HS-27A (cell line): Measurements from ENCODE around the gene HMX3.

ENCODE experiments used
- DNase-seq: peaks from one replicate; pipeline ENCODE4 v3.0.0-alpha.2; 2012; ENCODE audit warnings: low read depth, missing footprints

HMX3 gene

GRCh38 chr10:123135415-123136141 lies at the start of gene HMX3:
Gene HMX3 (plus strand): TSS chr10:123135970. CDS start chr10:123136051, 81 bp downstream.
- DNase-seq: no peak

DNA sequence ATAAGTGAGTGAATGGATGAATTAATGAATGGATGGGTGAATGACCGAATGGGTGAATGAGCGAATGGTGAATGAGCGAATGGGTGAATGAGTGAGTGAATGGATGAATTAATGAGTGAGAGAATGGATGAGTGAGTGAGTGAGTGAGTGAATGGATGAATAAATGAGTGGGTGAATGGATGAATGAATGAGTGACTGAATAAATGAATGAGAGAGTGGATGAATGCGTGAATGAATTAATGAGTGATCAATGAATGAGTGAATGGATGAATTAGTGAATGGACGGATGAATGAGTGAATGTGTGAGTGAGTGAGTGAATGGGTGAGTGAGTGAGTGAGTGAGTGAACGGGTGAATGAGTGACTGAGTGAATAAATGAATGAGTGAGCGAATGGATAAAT lies 49.5 kb upstream of the HMX3 start:
- DNase-seq: no peak

- DNase-seq: no peak
Measured at GRCh38 chr10:123087348-123087747, 48.4 kb upstream of the HMX3 start.

- DNase-seq: no peak
Measured at GRCh38 chr10:123087786-123088185, 48.0 kb upstream of the HMX3 start.

- no peak for DNase-seq
Measured at GRCh38 chr10:123092635-123093414, 42.9 kb upstream of the HMX3 start.

DNA sequence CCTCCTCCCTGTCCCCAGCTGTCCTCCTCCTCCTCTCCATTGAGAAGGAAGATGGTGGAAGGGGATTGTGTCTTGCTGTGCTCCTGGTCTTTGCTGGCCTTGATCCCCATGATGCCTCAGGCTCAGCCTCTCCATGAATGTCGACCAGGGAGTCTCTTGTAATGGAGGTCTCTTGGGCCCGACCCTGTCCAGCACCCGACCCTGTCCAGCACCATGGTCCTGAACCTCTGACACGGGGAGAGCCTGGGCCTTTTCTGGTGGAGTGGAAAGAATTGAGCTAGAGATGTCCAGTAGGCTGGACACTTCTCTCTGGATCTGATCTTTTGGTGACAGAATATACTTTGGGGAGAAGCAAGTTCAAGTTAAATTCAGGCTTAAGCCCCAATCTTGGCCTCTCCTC lies 42.3 kb upstream of the HMX3 start:
- no peak for DNase-seq

DNA sequence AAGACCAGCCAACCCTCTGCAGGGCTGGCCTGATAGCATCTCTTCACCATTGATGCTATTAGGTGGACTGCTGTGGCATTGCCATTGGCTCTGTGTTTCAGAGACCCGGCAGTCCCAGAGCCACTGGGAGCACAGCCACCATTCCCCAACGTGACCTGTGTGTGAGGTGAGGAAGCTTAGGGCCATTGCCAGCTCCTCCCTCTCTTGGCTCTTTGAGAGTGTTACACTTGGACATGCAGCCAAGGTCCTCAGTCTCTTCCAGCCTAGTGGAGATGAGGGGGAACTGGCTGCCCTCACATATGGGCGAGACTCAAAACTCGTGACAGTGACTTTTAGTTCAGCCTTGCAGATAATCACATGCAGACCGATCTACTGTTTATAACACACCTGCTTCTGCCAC lies 39.3 kb upstream of the HMX3 start:
- DNase-seq: no peak

GRCh38 chr10:123097039-123097438 lies 38.7 kb upstream of the HMX3 start:
- no peak for DNase-seq

- no peak for DNase-seq
Measured at GRCh38 chr10:123100030-123100762, 35.6 kb upstream of the HMX3 start.

DNA sequence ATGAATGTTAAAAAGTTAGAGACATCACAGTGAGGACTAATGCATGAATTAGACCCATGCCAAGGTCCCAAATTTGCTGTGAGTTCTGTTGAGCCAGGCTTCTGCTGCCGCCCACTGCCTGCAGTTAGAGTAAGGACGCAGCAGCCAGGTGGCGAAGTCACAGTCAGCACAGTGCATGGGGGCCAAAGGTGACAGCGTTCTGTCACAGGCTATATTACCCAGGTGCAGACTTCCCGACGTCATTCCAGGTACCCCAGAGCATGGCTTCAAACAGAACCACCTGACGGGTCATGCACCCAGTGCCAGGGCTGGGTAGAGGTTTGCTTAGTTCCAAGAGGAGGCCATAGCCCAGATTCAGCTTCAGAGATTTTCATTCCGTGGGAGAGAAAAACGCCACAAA lies 33.9 kb upstream of the HMX3 start:
- DNase-seq: no peak

GRCh38 chr10:123102673-123103072 lies 33.1 kb upstream of the HMX3 start:
- no peak for DNase-seq

DNA sequence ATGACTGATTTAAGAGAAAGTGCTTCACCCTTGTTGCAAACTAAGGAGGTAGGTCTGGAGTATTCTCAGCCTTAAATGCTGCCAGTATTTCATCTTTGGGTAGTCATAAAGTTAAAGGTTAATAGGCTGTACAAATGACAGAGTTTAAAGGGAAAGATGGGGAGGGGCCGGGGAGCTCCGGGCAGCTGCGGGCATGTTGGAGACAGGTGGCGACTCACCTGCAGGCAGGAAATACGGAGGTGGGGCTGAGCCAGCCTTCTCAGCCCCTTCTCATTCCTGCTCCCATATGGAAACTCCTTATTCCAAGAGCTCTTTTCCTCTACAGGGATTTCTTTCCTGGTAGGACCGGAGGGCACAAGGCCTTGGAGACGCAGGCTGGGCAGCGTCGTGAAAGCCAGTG lies 31.8 kb upstream of the HMX3 start:
- no peak for DNase-seq

- DNase-seq: no peak
Measured at GRCh38 chr10:123109466-123109865, 26.3 kb upstream of the HMX3 start.

DNA sequence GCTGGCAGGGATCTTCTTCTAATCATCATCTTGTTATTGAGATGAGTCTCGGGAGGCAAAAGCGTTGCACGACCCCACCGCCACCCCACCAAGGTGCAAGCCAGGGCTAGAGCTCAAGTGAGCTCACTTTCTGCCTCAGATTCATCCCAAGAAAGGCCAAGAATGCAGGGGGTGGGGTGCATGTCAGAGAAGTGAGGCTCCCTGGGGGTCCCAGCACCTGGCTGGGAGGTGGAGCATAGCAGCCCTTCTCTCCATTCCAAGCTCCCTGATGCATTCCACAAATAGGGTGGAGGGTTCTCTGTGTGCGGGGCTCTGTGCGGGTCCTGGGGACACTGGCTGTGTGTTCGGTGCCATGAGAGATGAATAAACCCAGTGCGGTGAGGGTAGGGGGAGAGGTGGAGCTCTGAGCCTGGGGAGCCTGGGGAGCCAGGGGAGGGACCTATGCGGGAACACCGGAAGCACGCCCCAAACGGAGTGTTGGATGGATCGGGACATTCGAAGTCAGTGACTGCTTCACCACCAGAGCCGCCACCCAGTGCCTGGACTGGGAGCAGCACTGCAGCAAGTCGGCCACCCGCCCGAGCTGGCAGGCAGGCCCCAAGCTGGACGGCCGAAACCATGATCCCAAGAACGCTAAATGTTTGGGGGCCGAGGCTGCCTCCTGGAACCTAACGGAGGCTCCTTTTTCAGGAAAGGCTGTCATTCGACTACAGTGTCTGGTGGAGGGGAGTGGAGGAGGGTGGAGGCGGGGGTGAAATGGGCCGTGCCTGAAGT lies 17.9 kb upstream of the HMX3 start:
- DNase-seq: no peak

- no peak for DNase-seq
Measured at GRCh38 chr10:123119081-123119480, 16.7 kb upstream of the HMX3 start.

GRCh38 chr10:123126246-123126645 lies 9.5 kb upstream of the HMX3 start:
- no peak for DNase-seq

GRCh38 chr10:123129618-123130271 lies 6.0 kb upstream of the HMX3 start:
- no peak for DNase-seq

GRCh38 chr10:123132576-123133477 lies 2.9 kb upstream of the HMX3 start:
- DNase-seq: no peak

DNA sequence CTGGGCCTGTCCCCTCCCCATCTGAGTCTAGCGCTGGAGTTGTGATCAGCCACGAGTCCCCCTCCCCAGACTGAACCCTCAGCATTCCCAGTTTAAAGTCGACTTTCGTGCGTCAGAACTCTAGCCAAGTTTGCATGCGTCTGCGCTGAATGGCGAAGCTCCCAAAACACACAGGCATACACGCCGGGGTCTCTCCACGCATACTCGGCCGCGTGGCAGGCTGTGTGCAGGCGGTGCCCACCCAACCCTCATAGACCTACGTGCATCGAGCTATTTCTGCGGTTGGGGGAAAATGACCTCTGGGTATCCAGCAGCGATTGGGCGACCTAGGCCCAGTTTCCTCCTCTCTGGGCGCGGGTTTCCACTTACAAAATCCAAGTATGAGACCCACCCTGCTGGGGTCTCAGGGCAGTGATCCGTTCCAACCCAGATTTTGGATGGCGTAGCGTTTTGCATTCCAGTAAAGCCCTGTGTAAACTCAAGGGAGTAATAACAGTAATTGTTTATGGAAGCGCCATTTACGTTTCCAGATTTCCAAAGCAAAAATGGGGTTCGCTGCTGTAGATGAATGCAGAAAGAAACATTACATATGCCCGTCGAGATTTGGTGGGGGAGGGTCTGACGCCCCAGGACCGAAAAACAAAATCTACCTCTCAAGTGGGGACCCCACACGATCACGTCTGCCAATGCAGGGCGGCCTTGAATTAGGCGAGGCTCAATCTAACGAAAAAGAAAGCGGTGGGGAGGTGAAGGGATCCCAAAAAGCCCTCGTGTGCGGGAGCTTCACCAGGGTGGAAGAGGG lies 2.0 kb upstream of the HMX3 start:
- DNase-seq: no peak
